ENCODE data around the gene TMA7.
"Not testable (repeated sequence)": the region's sequence is repeated elsewhere in the genome, so short reads cannot be mapped to it uniquely, and the experiment has no call there.

The TMA7 gene

DNA sequence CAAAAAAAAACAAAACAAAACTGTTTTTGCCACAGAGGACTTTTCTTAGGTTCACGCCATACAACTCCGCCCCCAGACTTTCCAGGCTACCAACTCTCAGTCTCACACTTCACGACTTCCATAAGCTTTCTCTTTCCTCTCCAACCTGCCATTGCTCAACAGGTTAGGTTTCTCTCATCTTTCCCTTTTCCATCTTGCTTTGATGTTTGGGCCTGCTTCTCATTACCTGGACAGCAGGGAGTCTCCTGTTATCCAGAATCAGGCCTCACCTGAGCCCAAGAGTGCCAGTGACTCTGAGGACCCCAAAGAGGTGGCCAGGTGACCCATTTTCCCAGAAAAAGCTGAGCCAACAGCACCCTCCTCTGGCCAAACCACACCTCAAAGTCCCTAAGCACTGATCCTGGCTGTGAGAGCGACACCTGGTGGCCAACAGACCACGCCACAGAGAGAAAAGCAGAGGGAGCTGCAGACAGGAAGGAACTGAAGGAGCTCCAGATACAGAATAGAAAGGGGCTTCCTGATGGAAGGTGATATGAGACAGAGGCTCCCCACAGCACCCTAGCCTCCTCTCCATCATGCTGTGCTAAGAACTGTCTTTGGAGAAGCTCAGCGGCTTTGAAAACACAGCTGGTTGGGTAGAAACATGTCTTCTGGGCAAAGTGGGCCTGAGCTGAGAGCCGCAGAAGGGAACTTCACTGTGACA is 4.1 kb upstream of the TMA7 start:
- peak; percentile 73 to 77 (median 76) for DNase-seq (ENCODE audit: low read depth in 3 of 3)

GRCh38 chr3:48436477-48436787 is 3.6 kb upstream of the TMA7 start:
- DNase-seq (ENCODE audit: low read depth in 3 of 3) = no peak

- DNase-seq (ENCODE audit: low read depth in 3 of 3) = no peak
Observed at GRCh38 chr3:48436855-48437254, 3.2 kb upstream of the TMA7 start.

DNA sequence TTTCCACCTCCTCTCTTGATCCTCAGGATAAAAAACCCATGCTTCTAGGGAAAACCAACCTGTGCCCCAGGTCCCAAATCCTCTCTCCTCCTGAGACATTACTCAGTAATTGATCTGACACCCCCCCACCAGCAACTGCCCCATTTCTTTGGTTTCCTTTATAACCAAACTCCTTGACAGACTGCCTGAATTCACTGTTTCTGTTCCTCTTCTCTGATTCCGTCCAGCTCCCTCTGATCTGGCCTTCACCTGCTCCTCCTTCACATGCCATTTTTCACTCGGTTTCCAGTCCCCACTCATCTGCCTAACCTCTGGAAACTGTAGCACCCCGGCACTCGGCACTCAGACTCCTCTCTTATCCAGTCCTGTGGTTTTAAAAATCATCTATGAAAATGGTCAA is 2.2 kb upstream of the TMA7 start:
- no peak for DNase-seq (ENCODE audit: low read depth in 3 of 3)

DNA sequence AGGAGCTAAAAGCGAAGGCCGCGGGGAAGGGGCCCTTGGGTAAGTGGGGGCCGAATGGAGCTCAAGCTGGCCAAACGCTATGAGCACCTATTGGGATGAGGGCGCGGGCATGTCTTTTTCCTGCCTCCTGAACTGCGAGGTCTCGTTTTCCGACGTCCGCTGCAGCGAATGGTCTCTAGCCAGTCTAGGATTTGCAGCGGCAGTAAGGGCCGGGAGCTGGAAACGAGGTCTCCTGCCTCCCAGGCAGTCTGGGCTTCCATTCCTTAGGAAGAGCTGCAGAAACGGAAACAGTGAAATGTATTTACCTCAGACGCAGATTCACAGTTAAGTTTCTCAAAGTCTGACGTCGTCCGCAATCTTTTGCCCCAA is 517 bp downstream of the TMA7 start:
- no peak for DNase-seq (ENCODE audit: low read depth in 3 of 3)

- no peak for DNase-seq (ENCODE audit: low read depth in 3 of 3)
Observed at GRCh38 chr3:48441940-48442339, 1.9 kb downstream of the TMA7 start.

GRCh38 chr3:48445277-48445882 is 5.3 kb downstream of the TMA7 start:
- no peak for DNase-seq (ENCODE audit: low read depth in 3 of 3)

- DNase-seq (ENCODE audit: low read depth in 3 of 3) = no peak
Observed at GRCh38 chr3:48446043-48446424, 6.0 kb downstream of the TMA7 start.

DNA sequence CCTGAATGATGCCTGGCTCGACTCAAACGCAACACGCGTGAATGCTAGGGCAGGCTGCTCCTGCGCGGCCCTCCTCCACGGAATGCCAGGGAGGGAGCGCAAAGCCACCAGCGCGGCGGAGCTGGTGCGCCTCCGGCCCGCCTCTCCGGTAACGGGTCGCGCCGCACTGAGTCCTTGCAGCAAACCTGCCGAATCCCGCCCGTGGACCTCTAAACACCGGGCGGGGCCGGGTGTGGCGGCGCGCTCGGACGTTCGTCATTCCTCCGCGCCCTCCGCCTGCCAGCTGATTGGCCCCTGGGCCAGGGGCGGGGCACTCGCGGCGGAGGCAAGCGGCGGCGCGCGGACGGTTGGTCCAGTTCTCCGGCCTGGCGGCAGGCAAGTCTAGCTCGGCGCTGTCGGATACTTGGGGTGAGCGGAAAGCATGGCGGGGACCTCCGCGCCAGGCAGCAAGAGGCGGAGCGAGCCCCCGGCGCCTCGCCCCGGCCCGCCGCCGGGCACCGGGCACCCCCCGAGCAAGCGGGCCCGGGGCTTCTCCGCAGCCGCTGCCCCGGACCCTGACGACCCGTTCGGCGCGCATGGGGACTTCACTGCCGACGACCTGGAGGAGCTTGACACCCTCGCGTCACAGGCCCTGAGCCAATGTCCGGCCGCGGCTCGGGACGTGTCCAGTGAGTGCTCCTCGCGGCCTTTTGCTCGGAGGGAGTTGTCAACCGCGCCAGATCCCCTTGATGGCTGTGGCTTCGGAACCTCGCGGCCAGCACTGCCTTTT is 6.6 kb downstream of the TMA7 start, which contains the start of gene ATRIP:
Gene ATRIP, plus strand, starts transcription at position 313 of the 769 bp plus-strand sequence. Its CDS starts 109 bp downstream, at position 422.
- DNase-seq (ENCODE audit: low read depth in 3 of 3) = peak; percentile 76 to 87 (median 77)

GRCh38 chr3:48451270-48451669 is 11.2 kb downstream of the TMA7 start:
- DNase-seq (ENCODE audit: low read depth in 3 of 3) = no peak

- DNase-seq (ENCODE audit: low read depth in 3 of 3) = no peak
Observed at GRCh38 chr3:48456456-48456855, 16.4 kb downstream of the TMA7 start.

DNA sequence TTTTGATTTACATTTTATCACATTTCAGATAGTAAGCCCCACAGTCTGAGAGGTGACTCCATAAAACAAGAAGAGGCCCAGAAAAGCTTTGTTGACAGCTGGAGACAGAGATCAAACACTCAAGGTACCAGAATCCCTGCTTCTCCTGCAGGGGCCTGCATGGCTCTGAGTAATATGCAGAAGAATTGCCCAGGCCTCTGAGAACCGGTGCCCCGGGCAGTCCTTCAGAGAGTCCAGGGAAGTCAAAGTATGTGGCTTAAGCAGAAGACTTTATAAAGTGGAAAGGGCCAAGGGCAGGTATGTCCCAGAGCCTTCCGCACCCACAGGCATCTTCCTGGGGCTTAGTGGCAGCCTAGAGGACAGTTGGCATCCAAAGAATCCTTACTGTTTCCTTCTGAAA is 19.3 kb downstream of the TMA7 start:
- no peak for DNase-seq (ENCODE audit: low read depth in 3 of 3)

GRCh38 chr3:48459773-48460516 is 19.9 kb downstream of the TMA7 start:
- no peak for DNase-seq (ENCODE audit: low read depth in 3 of 3)

DNA sequence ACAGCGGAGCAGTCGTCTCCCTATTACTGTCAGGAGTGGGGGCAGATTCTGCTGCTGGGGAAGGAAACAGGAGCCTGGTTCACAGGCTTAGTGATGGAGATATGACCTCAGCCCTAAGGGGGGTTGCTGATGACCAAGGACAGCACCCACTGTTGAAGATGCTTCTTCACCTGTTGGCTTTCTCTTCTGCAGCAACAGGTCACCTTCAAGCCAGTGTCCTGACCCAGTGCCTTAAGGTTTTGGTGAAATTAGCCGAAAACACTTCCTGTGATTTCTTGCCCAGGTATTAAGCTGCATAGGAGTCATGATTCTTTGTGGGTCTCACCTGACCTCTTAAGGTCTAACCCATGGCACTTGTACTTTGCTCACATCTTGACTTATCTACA is 20.5 kb downstream of the TMA7 start:
- DNase-seq (ENCODE audit: low read depth in 3 of 3) = no peak

GRCh38 chr3:48461767-48462166 is 21.7 kb downstream of the TMA7 start:
- DNase-seq (ENCODE audit: low read depth in 3 of 3) = not testable (repeated sequence)

- no peak for DNase-seq (ENCODE audit: low read depth in 3 of 3)
Observed at GRCh38 chr3:48463703-48464102, 23.6 kb downstream of the TMA7 start.

GRCh38 chr3:48464713-48465221 is 24.7 kb downstream of the TMA7 start:
- no peak for DNase-seq (ENCODE audit: low read depth in 3 of 3)

- DNase-seq (ENCODE audit: low read depth in 3 of 3) = no peak
Observed at GRCh38 chr3:48465237-48465530, 25.1 kb downstream of the TMA7 start.

DNA sequence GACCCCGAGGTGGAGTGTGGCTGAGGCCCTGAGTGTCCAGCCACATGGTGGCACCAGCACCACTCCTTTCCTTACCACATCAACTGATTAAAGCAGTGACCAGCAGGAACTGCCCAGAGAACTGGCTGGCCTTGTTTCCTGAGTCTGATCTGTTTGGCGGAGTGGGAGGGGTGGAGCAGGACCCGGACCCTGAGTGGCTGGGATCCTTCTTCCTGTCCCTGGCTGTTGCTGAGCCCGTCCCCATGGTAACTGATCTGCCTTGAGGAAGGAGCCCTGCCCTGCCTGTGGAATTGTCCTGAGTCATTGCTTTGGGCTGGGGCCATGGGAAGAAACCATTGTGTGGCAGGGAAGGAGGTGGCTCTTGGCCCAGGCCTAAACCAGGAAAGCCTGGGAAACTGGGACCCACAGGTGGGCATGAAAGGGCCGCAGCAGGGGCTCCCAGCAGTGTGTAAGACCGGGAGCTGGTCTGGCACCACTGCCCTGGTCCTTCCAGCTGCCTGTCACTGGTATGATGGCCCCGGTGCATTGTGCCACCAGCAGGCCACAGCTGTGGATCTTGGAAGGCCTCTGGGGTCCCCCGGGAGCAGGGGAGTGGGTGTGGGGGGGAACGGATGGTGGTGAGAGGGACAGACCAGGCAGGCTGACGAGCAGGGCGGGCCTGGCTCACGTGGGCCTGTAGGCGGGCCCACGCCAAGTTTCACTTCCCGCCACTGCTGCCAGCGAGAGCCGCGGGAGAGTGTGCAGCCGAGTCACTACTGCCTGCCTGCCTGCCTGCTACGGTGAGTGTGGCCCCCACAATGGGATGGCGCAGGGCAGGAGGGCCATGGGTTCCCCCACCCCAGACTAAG is 25.7 kb downstream of the TMA7 start:
- peak; percentile 58 to 83 (median 66) for DNase-seq (ENCODE audit: low read depth in 3 of 3)

- peak in 1 of 3 experiments; percentile 35 for DNase-seq (ENCODE audit: low read depth in 3 of 3)
Observed at GRCh38 chr3:48466386-48467109, 26.5 kb downstream of the TMA7 start.

DNA sequence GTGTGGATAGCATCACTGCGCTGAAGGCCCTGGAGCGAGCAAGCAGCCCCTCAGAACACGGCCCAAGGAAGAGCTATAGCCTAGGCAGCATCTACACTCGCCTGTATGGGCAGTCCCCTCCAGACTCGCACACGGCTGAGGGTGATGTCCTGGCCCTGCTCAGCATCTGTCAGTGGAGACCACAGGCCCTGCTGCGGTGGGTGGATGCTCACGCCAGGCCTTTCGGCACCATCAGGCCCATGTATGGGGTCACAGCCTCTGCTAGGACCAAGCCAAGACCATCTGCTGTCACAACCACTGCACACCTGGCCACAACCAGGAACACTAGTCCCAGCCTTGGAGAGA is 27.0 kb downstream of the TMA7 start:
- no peak for DNase-seq (ENCODE audit: low read depth in 3 of 3)

Measured in stimulated activated CD4-positive, alpha-beta T cell treated with anti-CD3 and anti-CD28 coated beads, TNF-alpha, amount 100 ng/mL, for 24 hours (primary cell).